Islet precursor cell (in vitro differentiated cells): ENCODE results near the gene EYS.
"Not testable (repeated sequence)": the region's sequence is repeated elsewhere in the genome, so short reads cannot be mapped to it uniquely, and the experiment has no call there.

Source experiments
- DNase-seq: peaks from one replicate; pipeline ENCODE4 v3.0.0-alpha.2; 2018

The EYS gene

GRCh38 chr6:64263778-64264177 is 1443.2 kb downstream of the EYS start:
- DNase-seq, result no peak

- no peak for DNase-seq
These were observed 1447.7 kb downstream of the EYS start for GRCh38 chr6:64259372-64259771.

GRCh38 chr6:64258752-64259151 is 1448.3 kb downstream of the EYS start:
- DNase-seq, result no peak

- DNase-seq, result no peak
These were observed 1448.7 kb downstream of the EYS start for GRCh38 chr6:64258302-64258701.

GRCh38 chr6:64257586-64257985 is 1449.4 kb downstream of the EYS start:
- no peak for DNase-seq

GRCh38 chr6:64256483-64256882 is 1450.5 kb downstream of the EYS start:
- DNase-seq, result no peak

GRCh38 chr6:64255000-64255399 is 1452.0 kb downstream of the EYS start:
- no peak for DNase-seq

- no peak for DNase-seq
These were observed 1452.5 kb downstream of the EYS start for GRCh38 chr6:64254558-64254957.

- DNase-seq, result no peak
These were observed 1454.8 kb downstream of the EYS start for GRCh38 chr6:64252256-64252655.

- no peak for DNase-seq
These were observed 1456.9 kb downstream of the EYS start for GRCh38 chr6:64250126-64250525.

- DNase-seq, result no peak
These were observed 1457.9 kb downstream of the EYS start for GRCh38 chr6:64249115-64249514.

- DNase-seq, result no peak
These were observed 1463.4 kb downstream of the EYS start for GRCh38 chr6:64243618-64244017.

GRCh38 chr6:64238908-64239307 is 1468.1 kb downstream of the EYS start:
- not testable (repeated sequence) for DNase-seq

GRCh38 chr6:64238071-64238470 is 1469.0 kb downstream of the EYS start:
- no peak for DNase-seq

GRCh38 chr6:64233746-64234145 is 1473.3 kb downstream of the EYS start:
- DNase-seq, result no peak

GRCh38 chr6:64231928-64232327 is 1475.1 kb downstream of the EYS start:
- no peak for DNase-seq

- DNase-seq, result no peak
These were observed 1476.5 kb downstream of the EYS start for GRCh38 chr6:64230530-64230929.

- DNase-seq, result no peak
These were observed 1479.2 kb downstream of the EYS start for GRCh38 chr6:64227863-64228262.

- DNase-seq, result no peak
These were observed 1481.5 kb downstream of the EYS start for GRCh38 chr6:64225503-64225902.

- DNase-seq, result no peak
These were observed 1482.2 kb downstream of the EYS start for GRCh38 chr6:64224819-64225218.

GRCh38 chr6:64221776-64222175 is 1485.2 kb downstream of the EYS start:
- no peak for DNase-seq

GRCh38 chr6:64220801-64221200 is 1486.2 kb downstream of the EYS start:
- DNase-seq, result no peak

- peak; percentile 45 for DNase-seq
These were observed 1489.1 kb downstream of the EYS start for GRCh38 chr6:64217721-64218620.

- DNase-seq, result no peak
These were observed 1492.7 kb downstream of the EYS start for GRCh38 chr6:64214373-64214772.

- DNase-seq, result no peak
These were observed 1493.3 kb downstream of the EYS start for GRCh38 chr6:64213697-64214096.
